SK-N-SH (cell line): ENCODE results near the gene UPB1. TPM values are rescaled to one million over a fixed set of nuclear protein-coding genes. Genes with fewer than 3 reads are reported as not detected.

Experiments used
- CTCF ChIA-PET: fragments of 300-600, 350-600 bp; formaldehyde crosslinking; extraction: SDS; loops from one replicate; lab custom pipeline; 2021; lab: Yijun Ruan, JAX
- POLR2A ChIA-PET: fragments of 350-600 bp; sonication (Branson Sonifier 250); formaldehyde crosslinking; extraction: SDS; loops from one replicate; lab custom pipeline; 2020; ENCODE audit warnings: antibody characterized with exemption, inconsistent platforms; lab: Yijun Ruan, JAX
- DNase-seq: peaks from one replicate; pipeline ENCODE4 v3.0.0; 2012
- H2AFZ ChIP-seq: fragments of 200-600 bp; sonication (generic); 2 replicates; pipeline ENCODE4 v1.8.1; 2016; ENCODE audit warnings: antibody characterized with exemption, mild to moderate bottlenecking, low read depth
- H3F3A ChIP-seq: fragments of 200-600 bp; sonication (generic); replicated peaks from 2 replicates; pipeline ENCODE3; 2016; ENCODE audit warnings: antibody characterized with exemption, mild to moderate bottlenecking; ENCODE audit not compliant: insufficient read depth
- H3K27ac ChIP-seq, 2 experiments: fragments of 200-500 bp in 1 of 2; fragments of 200-600 bp in 1 of 2; sonication (Bioruptor generic) in 1 of 2; sonication (generic), shearing (Covaris generic) in 1 of 2; 2 replicates each; pipeline versions ENCODE4 v1.5.1 to v1.6.1; 2014 to 2016; ENCODE audit warnings: low read depth in 2 of 2, inconsistent platforms in 1 of 2, low read length in 1 of 2, mild to moderate bottlenecking in 1 of 2, mixed read lengths in 1 of 2
- H3K27me3 ChIP-seq: fragments of 200-600 bp; sonication (generic), shearing (Covaris generic); 2 replicates; pipeline ENCODE4 v1.6.1; 2016; ENCODE audit warnings: mixed run types; ENCODE audit not compliant: insufficient read depth
- H3K36me3 ChIP-seq, 2 experiments: fragments of 200-500 bp in 1 of 2; fragments of 200-600 bp in 1 of 2; sonication (Bioruptor generic) in 1 of 2; sonication (generic) in 1 of 2; replicated peaks in 1 of 2; 2 replicates each; pipeline versions ENCODE3 to v1.5.1; 2014 to 2016; ENCODE audit warnings: low read length in 1 of 2, mild to moderate bottlenecking in 1 of 2; ENCODE audit not compliant: insufficient read depth in 2 of 2, control insufficient read depth in 1 of 2
- H3K4me1 ChIP-seq, 2 experiments: fragments of 200-500 bp in 1 of 2; fragments of 200-600 bp in 1 of 2; sonication (Bioruptor generic) in 1 of 2; sonication (generic), shearing (Covaris generic) in 1 of 2; 2 replicates each; pipeline versions ENCODE4 v1.5.1 to v1.6.1; 2014 to 2016; ENCODE audit warnings: low read depth in 1 of 2, low read length in 1 of 2, mixed run types in 1 of 2; ENCODE audit not compliant: insufficient read depth in 2 of 2, control insufficient read depth in 1 of 2
- H3K4me2 ChIP-seq: fragments of 200-600 bp; sonication (generic), shearing (Covaris generic); 2 replicates; pipeline ENCODE4 v1.6.1; 2017; ENCODE audit warnings: mixed run types
- H3K4me3 ChIP-seq, 2 experiments: fragments of 200-500 bp in 1 of 2; fragments of 200-600 bp in 1 of 2; sonication (Bioruptor generic) in 1 of 2; sonication (generic), shearing (Covaris generic) in 1 of 2; 2 replicates each; pipeline versions ENCODE4 v1.5.1 to v1.8.1; 2014 to 2016; ENCODE audit warnings: low read depth in 2 of 2, inconsistent platforms in 1 of 2, low read length in 1 of 2, mild to moderate bottlenecking in 1 of 2, mixed read lengths in 1 of 2, moderate library complexity in 1 of 2
- H3K79me2 ChIP-seq: fragments of 200-600 bp; sonication (generic); 2 replicates; pipeline ENCODE4 v1.8.1; 2017; ENCODE audit warnings: mild to moderate bottlenecking; ENCODE audit not compliant: insufficient read depth
- H3K9ac ChIP-seq: fragments of 200-600 bp; sonication (generic); 2 replicates; pipeline ENCODE4 v1.6.1; 2017; ENCODE audit warnings: mixed run types
- H3K9me2 ChIP-seq: fragments of 200-600 bp; sonication (generic); 2 replicates; pipeline ENCODE4 v1.6.1; 2017; ENCODE audit warnings: mixed run types
- H3K9me3 ChIP-seq: fragments of 200-600 bp; sonication (generic); 2 replicates; pipeline ENCODE4 v1.6.1; 2017; ENCODE audit warnings: mixed run types, mild to moderate bottlenecking, moderate library complexity
- H4K20me1 ChIP-seq: fragments of 200-600 bp; sonication (generic); 2 replicates; pipeline ENCODE4 v1.6.1; 2017; ENCODE audit warnings: mild to moderate bottlenecking, mixed run types; ENCODE audit not compliant: insufficient read depth
- CHD2 ChIP-seq: fragments of 150-350 bp; IDR thresholded peaks from 2 replicates; pipeline ENCODE4 v1.6.1; 2018; ENCODE audit warnings: low read length; ENCODE audit not compliant: partially characterized antibody
- EP300 ChIP-seq, 2 experiments: IDR thresholded peaks; 2 replicates each; pipeline versions ENCODE4 v1.4.0 to v1.6.1; 2012; ENCODE audit warnings: borderline replicate concordance in 1 of 2, low read depth in 1 of 2, low read length in 1 of 2
- EZH2phosphoT487 ChIP-seq: fragments of 200-600 bp; sonication (generic); IDR thresholded peaks from 2 replicates; pipeline ENCODE4 v1.6.1; 2017; ENCODE audit warnings: low read depth, mixed run types, mild to moderate bottlenecking, antibody characterized with exemption, moderate library complexity, borderline replicate concordance
- FOSL2 ChIP-seq: IDR thresholded peaks from 2 replicates; pipeline ENCODE4 v1.4.0; 2012; ENCODE audit warnings: low read depth, mild to moderate bottlenecking, moderate library complexity, borderline replicate concordance
- FOXJ3 ChIP-seq: sonication (generic); formaldehyde crosslinking; IDR thresholded peaks from 2 replicates; pipeline ENCODE4 v1.5.1; 2020; ENCODE audit warnings: mild to moderate bottlenecking, missing genetic modification reagents
- GATA2 ChIP-seq: sonication (generic); formaldehyde crosslinking; IDR thresholded peaks from 2 replicates; pipeline ENCODE4 v1.5.0; 2020; ENCODE audit warnings: mild to moderate bottlenecking, missing genetic modification reagents
- IRF3 ChIP-seq: fragments of 150-350 bp; IDR thresholded peaks from 2 replicates; pipeline ENCODE4 v1.6.1; 2016; ENCODE audit warnings: mild to moderate bottlenecking, low read depth, low read length
- MXI1 ChIP-seq: IDR thresholded peaks from 2 replicates; pipeline ENCODE4 v1.6.1; 2012; ENCODE audit warnings: mild to moderate bottlenecking, low read depth, low read length, improper control_type of control experiment
- POLR2AphosphoS5 ChIP-seq: IDR thresholded peaks from 2 replicates; pipeline ENCODE4 v1.6.1; 2012; ENCODE audit warnings: low read depth, low read length
- RCOR1 ChIP-seq: fragments of 150-350 bp; IDR thresholded peaks from 2 replicates; pipeline ENCODE4 v1.6.1; 2017; ENCODE audit warnings: antibody characterized with exemption, low read length
- TEAD4 ChIP-seq: IDR thresholded peaks from 2 replicates; pipeline ENCODE4 v1.4.0; 2012; ENCODE audit warnings: mild to moderate bottlenecking, borderline replicate concordance; ENCODE audit not compliant: insufficient read depth
- WGBS: methylation state at CpG from one replicate; pipeline ENCODE4 v1.1.6; 2017; ENCODE audit warnings: low lambda C conversion rate; 5-methylcytosine and 5-hydroxymethylcytosine counted together
- polyA plus RNA-seq, 3 experiments: library from polyadenylated mRNA; depleted of rRNA; stranded (reverse); fragments of >200 nt; gene quantifications; 2 replicates each; pipeline ENCODE4 v1.2.3, GENCODE V29; 2012

UPB1 gene
- polyA plus RNA-seq, 1 of the 3 experiments (the other 2 are of a cell fraction), result 0.30 TPM

DNA sequence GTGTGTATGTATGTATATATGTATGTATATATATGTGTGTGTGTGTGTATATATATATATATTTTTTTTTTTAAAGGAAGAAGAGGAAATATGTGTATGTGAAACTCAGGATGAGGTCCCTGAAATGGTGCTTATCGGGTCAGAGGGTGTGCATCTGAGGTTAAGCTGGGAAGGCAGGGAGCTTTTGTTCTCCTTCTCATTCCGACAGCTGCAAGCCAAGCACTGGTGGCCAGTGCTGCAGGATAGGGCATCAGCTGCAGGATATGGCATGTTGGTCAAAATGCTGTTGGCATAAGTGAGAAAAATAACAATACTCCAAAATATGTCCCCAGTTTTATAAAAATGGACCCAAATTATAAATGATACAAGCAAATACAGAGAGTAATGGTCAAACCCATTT lies 68.1 kb downstream of the UPB1 start:
- no peak overlapping the region for H3K4me3 ChIP-seq
- TF ChIP-seq MXI1 (no peak), EZH2phosphoT487 (no peak), IRF3 (no peak), POLR2AphosphoS5 (no peak), TEAD4 (no peak), FOXJ3 (CRISPR knock-in tag) (no peak), CHD2 (no peak)
- H3K9ac ChIP-seq, result no peak overlapping the region
- H3K27me3 ChIP-seq, result no peaks in the 10 kb centered on the region
- DNase-seq, result no peak
- peaks cover 99% of the 10 kb centered on the region for H3K79me2 ChIP-seq
- H2AFZ ChIP-seq, result no peak overlapping the region
- ChIA-PET POLR2A (no interaction called here), CTCF (no interaction called here)
- peaks cover 78% of the 10 kb centered on the region for H4K20me1 ChIP-seq
- WGBS, result 82% methylated on average over 2 of the region's 2 CpGs
- no peak overlapping the region for H3K4me2 ChIP-seq
- H3K9me3 ChIP-seq, result no peaks in the 10 kb centered on the region
- H3K4me1 ChIP-seq, result peaks cover 0 to 12% of the 10 kb centered on the region in 2 experiments; a peak in 1 of 4 replicates
- no peak overlapping the region for H3K27ac ChIP-seq
- H3K36me3 ChIP-seq, result peaks cover 28 to 36% of the 10 kb centered on the region in 2 experiments
- no peaks in the 10 kb centered on the region for H3F3A ChIP-seq
- H3K9me2 ChIP-seq, result no peaks in the 10 kb centered on the region

- peak overlapping the region in 1 of 2 experiments; percentile 8; a peak in 1 of 4 replicates for H3K27ac ChIP-seq
- no peak overlapping the region for H3K4me3 ChIP-seq
- peaks cover 0 to 12% of the 10 kb centered on the region in 2 experiments; a peak in 1 of 4 replicates for H3K4me1 ChIP-seq
- H3K4me2 ChIP-seq, result no peak overlapping the region
- ChIA-PET CTCF (interaction anchor here (1.3 kb wide), 1 partner anchor 9 kb away, joined by 3 read pairs; no protein-coding TSS in a partner anchor), POLR2A (interaction anchor here (0.5 to 1.0 kb wide), 4 partner anchors 10 to 37 kb away, joined by 3 to 5 read pairs (median 3); partner anchors contain the start of gene GUCD1)
- no peaks in the 10 kb centered on the region for H3K9me2 ChIP-seq
- no peak overlapping the region for H2AFZ ChIP-seq
- H4K20me1 ChIP-seq, result peaks cover 69% of the 10 kb centered on the region
- no peaks in the 10 kb centered on the region for H3F3A ChIP-seq
- peaks cover 94% of the 10 kb centered on the region for H3K79me2 ChIP-seq
- DNase-seq, result no peak
- H3K9me3 ChIP-seq, result no peaks in the 10 kb centered on the region
- H3K36me3 ChIP-seq, result peaks cover 28 to 31% of the 10 kb centered on the region in 2 experiments
- WGBS, result 82% methylated on average over 2 of the region's 2 CpGs
- no peak overlapping the region for H3K9ac ChIP-seq
- no peak for TF ChIP-seq POLR2AphosphoS5
- TF ChIP-seq MXI1, result peak; percentile 67; the same call in 1 of the 2 replicates
- TF ChIP-seq EP300 (IDR thresholded peaks at IDR 0.05; ENCODE audit: borderline replicate concordance in 1 of 2, low read depth in 1 of 2, low read length in 1 of 2), result 0 out of 4 replicates have a peak, but pooled peaks of 1 of the 2 experiments have one; percentile 10
- TF ChIP-seq RCOR1, result 0 out of 2 replicates have a peak, but pooled peaks have one; percentile 30
- no peak for TF ChIP-seq FOSL2
- peak; percentile 58; the same call in 1 of the 2 replicates for TF ChIP-seq GATA2 (CRISPR knock-in tag)
- TF ChIP-seq CHD2, result no peak
- no peaks in the 10 kb centered on the region for H3K27me3 ChIP-seq
These were observed 69.4 kb downstream of the UPB1 start for GRCh38 chr22:24564376-24565058.
